Measurements from ENCODE around the gene PDZK1IP1.

Gene PDZK1IP1

GRCh38 chr1:47228644-47229030 is 38.8 kb upstream of the PDZK1IP1 start:
- H3K27me3 ChIP-seq (ENCODE audit: control insufficient read depth, insufficient read depth, low read length), result peaks cover 98% of the 10 kb centered on the region
- no peak overlapping the region for H3K4me3 ChIP-seq (ENCODE audit: low read length)
- peaks cover 17% of the 10 kb centered on the region for H3K4me1 ChIP-seq (ENCODE audit: control insufficient read depth, insufficient read depth, low read length)
- no peaks in the 10 kb centered on the region for H3K36me3 ChIP-seq (ENCODE audit: control insufficient read depth, insufficient read depth, low read length)
- H3K9me3 ChIP-seq (ENCODE audit: control insufficient read depth, low read length), result no peaks in the 10 kb centered on the region
- H3K9ac ChIP-seq (ENCODE audit: low read length), result no peak overlapping the region

- H3K27me3 ChIP-seq (ENCODE audit: control insufficient read depth, insufficient read depth, low read length), result peaks cover 98% of the 10 kb centered on the region
- H3K4me1 ChIP-seq (ENCODE audit: control insufficient read depth, insufficient read depth, low read length), result peaks cover 17% of the 10 kb centered on the region
- no peaks in the 10 kb centered on the region for H3K9me3 ChIP-seq (ENCODE audit: control insufficient read depth, low read length)
- no peaks in the 10 kb centered on the region for H3K36me3 ChIP-seq (ENCODE audit: control insufficient read depth, insufficient read depth, low read length)
- no peak overlapping the region for H3K4me3 ChIP-seq (ENCODE audit: low read length)
- H3K9ac ChIP-seq (ENCODE audit: low read length), result no peak overlapping the region
Measured at GRCh38 chr1:47227341-47228232, 37.8 kb upstream of the PDZK1IP1 start.

GRCh38 chr1:47226839-47227215 is 37.0 kb upstream of the PDZK1IP1 start:
- Histone ChIP-seq H3K27me3 (ENCODE audit: control insufficient read depth, insufficient read depth, low read length) (peaks cover 99% of the 10 kb centered on the region), H3K4me3 (ENCODE audit: low read length) (no peak overlapping the region), H3K9ac (ENCODE audit: low read length) (no peak overlapping the region), H3K4me1 (ENCODE audit: control insufficient read depth, insufficient read depth, low read length) (peaks cover 17% of the 10 kb centered on the region), H3K36me3 (ENCODE audit: control insufficient read depth, insufficient read depth, low read length) (no peaks in the 10 kb centered on the region), H3K9me3 (ENCODE audit: control insufficient read depth, low read length) (no peaks in the 10 kb centered on the region)

GRCh38 chr1:47226121-47226838 is 36.4 kb upstream of the PDZK1IP1 start:
- H3K4me3 ChIP-seq (ENCODE audit: low read length), result no peak overlapping the region
- H3K9ac ChIP-seq (ENCODE audit: low read length), result no peak overlapping the region
- no peaks in the 10 kb centered on the region for H3K36me3 ChIP-seq (ENCODE audit: control insufficient read depth, insufficient read depth, low read length)
- no peaks in the 10 kb centered on the region for H3K9me3 ChIP-seq (ENCODE audit: control insufficient read depth, low read length)
- peaks cover 99% of the 10 kb centered on the region for H3K27me3 ChIP-seq (ENCODE audit: control insufficient read depth, insufficient read depth, low read length)
- peaks cover 11% of the 10 kb centered on the region for H3K4me1 ChIP-seq (ENCODE audit: control insufficient read depth, insufficient read depth, low read length)

- H3K9me3 ChIP-seq (ENCODE audit: control insufficient read depth, low read length), result no peaks in the 10 kb centered on the region
- H3K4me1 ChIP-seq (ENCODE audit: control insufficient read depth, insufficient read depth, low read length), result peaks cover 9% of the 10 kb centered on the region
- no peak overlapping the region for H3K4me3 ChIP-seq (ENCODE audit: low read length)
- no peaks in the 10 kb centered on the region for H3K36me3 ChIP-seq (ENCODE audit: control insufficient read depth, insufficient read depth, low read length)
- H3K27me3 ChIP-seq (ENCODE audit: control insufficient read depth, insufficient read depth, low read length), result peaks cover 92% of the 10 kb centered on the region
- no peak overlapping the region for H3K9ac ChIP-seq (ENCODE audit: low read length)
Measured at GRCh38 chr1:47225430-47226100, 35.7 kb upstream of the PDZK1IP1 start.

DNA sequence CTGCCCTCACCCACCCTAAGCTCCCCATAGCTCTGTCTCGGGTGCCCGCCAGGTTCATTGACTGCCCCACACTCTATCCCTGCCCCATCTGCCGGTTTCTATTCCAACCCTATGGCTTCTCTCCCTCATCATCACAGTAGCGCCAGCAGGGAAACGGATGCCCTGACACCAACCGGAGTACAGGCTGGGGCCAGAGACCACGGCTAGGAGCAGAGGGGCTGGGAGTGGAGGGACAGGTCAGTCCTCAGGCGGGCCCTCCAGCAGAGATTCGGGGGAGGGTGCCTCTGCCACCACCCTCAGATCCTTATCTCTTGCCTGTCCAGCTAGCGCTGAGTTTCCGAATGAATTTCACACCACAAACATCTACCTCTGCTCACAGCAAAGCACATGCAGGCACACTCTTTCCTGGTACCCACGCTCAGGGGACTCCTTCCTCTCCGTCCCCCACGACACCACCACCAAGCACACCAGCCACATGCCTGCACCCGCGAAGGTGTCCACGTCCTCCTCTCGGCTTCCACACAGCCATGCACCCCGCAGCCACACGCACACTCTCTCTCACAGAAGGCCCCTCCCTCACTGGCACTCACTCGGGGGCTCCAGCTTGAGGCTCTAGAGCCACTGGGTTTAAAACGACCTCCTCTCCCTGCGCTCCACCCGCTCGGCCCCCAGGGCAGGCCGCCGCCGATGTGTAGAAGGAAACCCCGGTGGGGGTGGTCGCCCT is 35.0 kb upstream of the PDZK1IP1 start:
- Histone ChIP-seq H3K27me3 (ENCODE audit: control insufficient read depth, insufficient read depth, low read length) (peaks cover 85% of the 10 kb centered on the region), H3K9me3 (ENCODE audit: control insufficient read depth, low read length) (no peaks in the 10 kb centered on the region), H3K9ac (ENCODE audit: low read length) (no peak overlapping the region), H3K36me3 (ENCODE audit: control insufficient read depth, insufficient read depth, low read length) (no peaks in the 10 kb centered on the region), H3K4me3 (ENCODE audit: low read length) (no peak overlapping the region), H3K4me1 (ENCODE audit: control insufficient read depth, insufficient read depth, low read length) (peaks cover 9% of the 10 kb centered on the region)

- H3K4me1 ChIP-seq (ENCODE audit: control insufficient read depth, insufficient read depth, low read length), result peaks cover 1% of the 10 kb centered on the region
- H3K36me3 ChIP-seq (ENCODE audit: control insufficient read depth, insufficient read depth, low read length), result no peaks in the 10 kb centered on the region
- no peak overlapping the region for H3K9ac ChIP-seq (ENCODE audit: low read length)
- H3K4me3 ChIP-seq (ENCODE audit: low read length), result no peak overlapping the region
- peaks cover 77% of the 10 kb centered on the region for H3K27me3 ChIP-seq (ENCODE audit: control insufficient read depth, insufficient read depth, low read length)
- no peaks in the 10 kb centered on the region for H3K9me3 ChIP-seq (ENCODE audit: control insufficient read depth, low read length)
Measured at GRCh38 chr1:47223921-47224675, 34.3 kb upstream of the PDZK1IP1 start.

GRCh38 chr1:47223174-47223920 is 33.5 kb upstream of the PDZK1IP1 start:
- Histone ChIP-seq H3K36me3 (ENCODE audit: control insufficient read depth, insufficient read depth, low read length) (no peaks in the 10 kb centered on the region), H3K4me1 (ENCODE audit: control insufficient read depth, insufficient read depth, low read length) (no peaks in the 10 kb centered on the region), H3K27me3 (ENCODE audit: control insufficient read depth, insufficient read depth, low read length) (peaks cover 70% of the 10 kb centered on the region), H3K4me3 (ENCODE audit: low read length) (no peak overlapping the region), H3K9me3 (ENCODE audit: control insufficient read depth, low read length) (no peaks in the 10 kb centered on the region), H3K9ac (ENCODE audit: low read length) (no peak overlapping the region)

GRCh38 chr1:47222476-47222875 is 32.6 kb upstream of the PDZK1IP1 start:
- Histone ChIP-seq H3K27me3 (ENCODE audit: control insufficient read depth, insufficient read depth, low read length) (peaks cover 61% of the 10 kb centered on the region), H3K4me1 (ENCODE audit: control insufficient read depth, insufficient read depth, low read length) (no peaks in the 10 kb centered on the region), H3K9ac (ENCODE audit: low read length) (no peak overlapping the region), H3K36me3 (ENCODE audit: control insufficient read depth, insufficient read depth, low read length) (no peaks in the 10 kb centered on the region), H3K4me3 (ENCODE audit: low read length) (no peak overlapping the region), H3K9me3 (ENCODE audit: control insufficient read depth, low read length) (no peaks in the 10 kb centered on the region)

GRCh38 chr1:47219590-47220220 is 29.9 kb upstream of the PDZK1IP1 start:
- no peaks in the 10 kb centered on the region for H3K4me1 ChIP-seq (ENCODE audit: control insufficient read depth, insufficient read depth, low read length)
- no peak overlapping the region for H3K9ac ChIP-seq (ENCODE audit: low read length)
- H3K27me3 ChIP-seq (ENCODE audit: control insufficient read depth, insufficient read depth, low read length), result peaks cover 34% of the 10 kb centered on the region
- no peaks in the 10 kb centered on the region for H3K9me3 ChIP-seq (ENCODE audit: control insufficient read depth, low read length)
- H3K36me3 ChIP-seq (ENCODE audit: control insufficient read depth, insufficient read depth, low read length), result no peaks in the 10 kb centered on the region
- H3K4me3 ChIP-seq (ENCODE audit: low read length), result no peak overlapping the region

All from mucosa of stomach (tissue), 1 donor.